IMR-90 (cell line): Measurements from ENCODE around the gene NDUFB7. TPM values are rescaled to one million over a fixed set of nuclear protein-coding genes. Genes with fewer than 3 reads are reported as not detected.

Experiments used
- ATAC-seq: fragments of 200-7000 bp; cut with Tn5 transposase; 2 replicates; pipeline ENCODE4 v1.9.1; 2020; ENCODE audit warnings: low read depth, mild to moderate bottlenecking, moderate library complexity
- BruUV-seq: library from RNA; stranded (reverse); fragments of 400-500 nt; replicated peaks from 2 replicates; lab custom pipeline; 2021; lab: Mats Ljungman, UMichigan
- CTCF ChIA-PET: fragments of 300-600 bp; formaldehyde crosslinking; extraction: SDS; loops from one replicate; lab custom pipeline; 2021; ENCODE audit warnings: antibody characterized with exemption; lab: Yijun Ruan, JAX
- POLR2A ChIA-PET: fragments of 300-600 bp; sonication (Branson Sonifier 250); formaldehyde crosslinking; loops from one replicate; lab custom pipeline; 2022; ENCODE audit warnings: antibody characterized with exemption; ENCODE audit not compliant: unreplicated experiment; lab: Charles Lee
- DNase-seq: peaks from one replicate; pipeline ENCODE4 v3.0.0; 2013
- H2AFZ ChIP-seq: replicated peaks from 2 replicates; pipeline ENCODE3; 2013; ENCODE audit warnings: low read length, mild to moderate bottlenecking; ENCODE audit not compliant: poor library complexity
- H2AK5ac ChIP-seq: 2 replicates; pipeline ENCODE4 v1.6.1; 2013; ENCODE audit warnings: low read depth, low read length, inconsistent platforms
- H2AK9ac ChIP-seq: replicated peaks from 2 replicates; pipeline ENCODE3; 2013; ENCODE audit warnings: mild to moderate bottlenecking, low read depth, low read length, moderate library complexity; ENCODE audit not compliant: poor library complexity
- H2BK120ac ChIP-seq: 2 replicates; pipeline ENCODE4 v1.6.1; 2013; ENCODE audit warnings: low read depth, low read length, inconsistent platforms
- H2BK15ac ChIP-seq: 3 replicates; pipeline ENCODE4 v1.6.1; 2013; ENCODE audit warnings: low read depth, low read length, inconsistent platforms
- H2BK20ac ChIP-seq: 2 replicates; pipeline ENCODE4 v1.6.1; 2013; ENCODE audit warnings: low read depth, mild to moderate bottlenecking, inconsistent platforms, low read length, moderate library complexity
- H2BK5ac ChIP-seq: 2 replicates; pipeline ENCODE4 v1.6.1; 2013; ENCODE audit warnings: mild to moderate bottlenecking, low read depth, low read length, inconsistent platforms; ENCODE audit not compliant: poor library complexity, severe bottlenecking
- H3K14ac ChIP-seq: replicated peaks from 2 replicates; pipeline ENCODE4 v1.6.1; 2013; ENCODE audit warnings: low read depth, low read length, inconsistent platforms
- H3K18ac ChIP-seq: 2 replicates; pipeline ENCODE4 v1.6.1; 2013; ENCODE audit warnings: low read depth, low read length, control low read depth
- H3K23ac ChIP-seq: 2 replicates; pipeline ENCODE4 v1.6.1; 2013; ENCODE audit warnings: low read depth, low read length, inconsistent platforms
- H3K27ac ChIP-seq: 2 replicates; pipeline ENCODE4 v1.5.1; 2013; ENCODE audit warnings: mild to moderate bottlenecking, control low read depth, low read length; ENCODE audit not compliant: insufficient read depth
- H3K27me3 ChIP-seq: 2 replicates; pipeline ENCODE4 v1.6.1; 2013; ENCODE audit warnings: low read length; ENCODE audit not compliant: control insufficient read depth, insufficient read depth
- H3K36me3 ChIP-seq: 2 replicates; pipeline ENCODE4 v1.6.1; 2013; ENCODE audit warnings: low read length, mixed read lengths; ENCODE audit not compliant: control insufficient read depth, insufficient read depth
- H3K4ac ChIP-seq: 2 replicates; pipeline ENCODE4 v1.6.1; 2013; ENCODE audit warnings: low read depth, low read length, inconsistent platforms
- H3K4me1 ChIP-seq: 2 replicates; pipeline ENCODE4 v1.6.1; 2013; ENCODE audit warnings: low read length, mixed read lengths; ENCODE audit not compliant: control insufficient read depth, insufficient read depth
- H3K4me2 ChIP-seq: 2 replicates; pipeline ENCODE4 v1.6.1; 2013; ENCODE audit warnings: low read depth, mild to moderate bottlenecking, control low read depth, low read length, moderate library complexity
- H3K4me3 ChIP-seq: 2 replicates; pipeline ENCODE4 v1.5.1; 2013; ENCODE audit warnings: low read depth, mild to moderate bottlenecking, control low read depth, low read length, moderate library complexity; ENCODE audit not compliant: insufficient read depth
- H3K56ac ChIP-seq: 2 replicates; pipeline ENCODE4 v1.6.1; 2013; ENCODE audit warnings: low read length, inconsistent platforms; ENCODE audit not compliant: insufficient read depth; ENCODE audit errors: extremely low read depth
- H3K79me1 ChIP-seq, 2 experiments: 2 replicates each; pipeline ENCODE4 v1.6.1; 2013; ENCODE audit warnings: low read length in 2 of 2, inconsistent platforms in 1 of 2, low read depth in 1 of 2
- H3K9ac ChIP-seq: 2 replicates; pipeline ENCODE4 v1.6.1; 2013; ENCODE audit warnings: low read depth, low read length, control low read depth
- H3K9me1 ChIP-seq: 2 replicates; pipeline ENCODE4 v1.6.1; 2013; ENCODE audit warnings: low read length, inconsistent platforms; ENCODE audit not compliant: insufficient read depth
- H3K9me3 ChIP-seq: 2 replicates; pipeline ENCODE4 v1.6.1; 2013; ENCODE audit warnings: low read length; ENCODE audit not compliant: control insufficient read depth, insufficient read depth
- H4K20me1 ChIP-seq: 2 replicates; pipeline ENCODE4 v1.6.1; 2013; ENCODE audit warnings: low read length, inconsistent platforms; ENCODE audit not compliant: insufficient read depth
- H4K5ac ChIP-seq: 2 replicates; pipeline ENCODE4 v1.6.1; 2013; ENCODE audit warnings: mild to moderate bottlenecking, low read depth, low read length, control low read depth
- H4K8ac ChIP-seq, 2 experiments: 2 replicates each; pipeline ENCODE4 v1.6.1; 2013; ENCODE audit warnings: low read depth in 2 of 2, low read length in 2 of 2, control low read depth in 1 of 2, inconsistent platforms in 1 of 2
- H4K91ac ChIP-seq: 2 replicates; pipeline ENCODE4 v1.6.1; 2013; ENCODE audit warnings: low read depth, low read length, inconsistent platforms; ENCODE audit not compliant: insufficient read depth
- BHLHE40 ChIP-seq: fragments of 150-350 bp; IDR thresholded peaks from 2 replicates; pipeline ENCODE4 v1.6.1; 2016; ENCODE audit warnings: mild to moderate bottlenecking, low read depth, low read length
- CEBPB ChIP-seq: IDR thresholded peaks from 2 replicates; pipeline ENCODE4 v1.6.1; 2012; ENCODE audit warnings: low read depth, low read length, improper control_type of control experiment
- CHD1 ChIP-seq: IDR thresholded peaks from 2 replicates; pipeline ENCODE4 v1.6.1; 2012; ENCODE audit warnings: low read depth, low read length, improper control_type of control experiment
- ELK1 ChIP-seq: fragments of 150-350 bp; IDR thresholded peaks from 2 replicates; pipeline ENCODE4 v1.6.1; 2016; ENCODE audit warnings: low read depth, mild to moderate bottlenecking, low read length, moderate library complexity, borderline replicate concordance
- FOS ChIP-seq: fragments of 150-350 bp; IDR thresholded peaks from 2 replicates; pipeline ENCODE4 v1.6.1; 2016; ENCODE audit warnings: low read depth, low read length
- MAFK ChIP-seq: IDR thresholded peaks from 2 replicates; pipeline ENCODE4 v1.6.1; 2012; ENCODE audit warnings: low read depth, low read length, improper control_type of control experiment
- MAZ ChIP-seq: IDR thresholded peaks from 2 replicates; pipeline ENCODE4 v1.6.1; 2012; ENCODE audit warnings: low read depth, mild to moderate bottlenecking, low read length, improper control_type of control experiment, moderate library complexity, borderline replicate concordance
- NFE2L2 ChIP-seq: fragments of 150-350 bp; IDR thresholded peaks from 2 replicates; pipeline ENCODE4 v1.6.1; 2016; ENCODE audit warnings: low read depth, mild to moderate bottlenecking, low read length
- POLR2A ChIP-seq: IDR thresholded peaks from 2 replicates; pipeline ENCODE4 v1.6.1; 2012; ENCODE audit warnings: mild to moderate bottlenecking, low read depth, low read length
- RAD21 ChIP-seq: IDR thresholded peaks from 2 replicates; pipeline ENCODE4 v1.6.1; 2012; ENCODE audit warnings: low read length, improper control_type of control experiment
- RCOR1 ChIP-seq: IDR thresholded peaks from 2 replicates; pipeline ENCODE4 v1.6.1; 2012; ENCODE audit warnings: mild to moderate bottlenecking, low read length, improper control_type of control experiment; ENCODE audit not compliant: insufficient replicate concordance
- RFX5 ChIP-seq: IDR thresholded peaks from 2 replicates; pipeline ENCODE4 v1.8.0; 2012; ENCODE audit warnings: low read depth, mild to moderate bottlenecking, low read length, moderate library complexity
- SMC3 ChIP-seq: fragments of 150-350 bp; IDR thresholded peaks from 2 replicates; pipeline ENCODE4 v1.6.1; 2016; ENCODE audit warnings: low read depth, mild to moderate bottlenecking, antibody characterized with exemption, low read length, moderate library complexity
- WGBS, 2 experiments: methylation state at CpG; one replicate each; pipeline versions ENCODE4 v1.1.5 to v1.1.7; 2013; ENCODE audit warnings: missing lambda C conversion rate in 2 of 2; ENCODE audit not compliant: insufficient read length in 1 of 2; ENCODE audit errors: extremely low coverage in 2 of 2; 5-methylcytosine and 5-hydroxymethylcytosine counted together
- dilution Hi-C: fragments of 300-500 bp; cut with HindIII; formaldehyde crosslinking; loops from one replicate; pipeline ENCODE4 v1.14.3; 2018; ENCODE audit warnings: low sequenced_read_pairs; ENCODE audit not compliant: unreplicated experiment
- in situ Hi-C: fragments of 300-500 bp; cut with MboI; formaldehyde crosslinking; loops from 3 replicates; pipeline ENCODE4 v1.14.3; 2019; ENCODE audit warnings: low sequenced_read_pairs, inconsistent platforms, mixed read lengths
- intact Hi-C: fragments of 100-400 bp; cut with micrococcal nuclease; formaldehyde crosslinking; loops from 2 replicates; pipeline ENCODE4 v1.10.0; 2022
- polyA plus RNA-seq, 3 experiments: library from polyadenylated mRNA; depleted of rRNA; stranded (reverse); fragments of >200 nt; gene quantifications; 2 replicates each; pipeline ENCODE4 v1.2.3, GENCODE V29; 2012; ENCODE audit warnings: low replicate concordance in 1 of 3
- total RNA-seq: library from RNA; depleted of rRNA; stranded (reverse); fragments of >200 nt; gene quantifications from 2 replicates; pipeline ENCODE4 v1.2.3, GENCODE V29; 2012
- TF ChIP-seq, protein P1 (sequence below): fragments of 150-350 bp; IDR thresholded peaks from 2 replicates; pipeline ENCODE4 v1.6.1; 2017; ENCODE audit warnings: mild to moderate bottlenecking, antibody characterized with exemption, low read length, low read depth

The NDUFB7 gene
- total and polyA plus RNA-seq, 2 of the 4 experiments (the other 2 are of a cell fraction) = 436 to 523 TPM

GRCh38 chr19:14536926-14537692 lies 34.8 kb downstream of the NDUFB7 start (continued):
- no peak for TF ChIP-seq FOS

DNA sequence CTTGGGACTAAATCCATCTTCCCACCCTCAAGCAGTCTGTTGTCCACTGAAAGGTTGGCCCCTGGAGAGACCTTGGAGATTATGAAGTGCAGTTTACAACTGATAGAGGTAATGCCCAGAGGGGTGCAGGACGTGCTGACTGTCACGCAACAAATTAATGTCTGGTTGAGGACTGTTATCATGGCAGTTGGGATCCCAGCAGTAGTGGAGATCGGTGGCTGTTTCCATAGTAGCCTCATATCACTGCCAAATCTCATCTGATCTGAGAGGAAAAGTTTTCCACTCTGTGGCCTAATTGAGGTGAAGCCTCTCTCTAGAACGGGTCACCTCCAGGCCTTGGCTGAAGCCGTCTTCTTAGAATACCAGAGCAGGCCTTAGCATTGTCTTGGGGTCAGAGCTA lies 38.4 kb downstream of the NDUFB7 start:
- H3K9ac ChIP-seq = no peak overlapping the region
- H4K5ac ChIP-seq = no peak overlapping the region
- H3K9me1 ChIP-seq = peaks cover 9% of the 10 kb centered on the region; the same call in 1 of the 2 replicates
- no peak overlapping the region for H3K27ac ChIP-seq
- no peak overlapping the region for H3K23ac ChIP-seq
- ATAC-seq = no peak
- H2BK120ac ChIP-seq = no peak overlapping the region
- H3K4ac ChIP-seq = no peak overlapping the region
- H3K4me2 ChIP-seq = no peak overlapping the region
- H2AK5ac ChIP-seq = no peak overlapping the region
- no peak for DNase-seq
- no peak overlapping the region for H2AFZ ChIP-seq
- POLR2A ChIA-PET = no interaction called here
- H3K56ac ChIP-seq = no peak overlapping the region
- H3K27me3 ChIP-seq = no peaks in the 10 kb centered on the region
- no TSS peak for BruUV-seq
- peaks cover 3% of the 10 kb centered on the region; the same call in 1 of the 2 replicates for H4K20me1 ChIP-seq
- H3K4me3 ChIP-seq = no peak overlapping the region
- no peaks in the 10 kb centered on the region for H3K9me3 ChIP-seq
- WGBS, 2 experiments = no CpG with 5 or more reads among the region's 5 CpGs
- no peak overlapping the region for H4K91ac ChIP-seq
- no peaks in the 10 kb centered on the region for H3K4me1 ChIP-seq
- TF ChIP-seq CEBPB (no peak), MAFK (no peak), RFX5 (no peak), POLR2A (no peak), RAD21 (no peak), SMC3 (no peak), NFE2L2 (no peak), RCOR1 (no peak), BHLHE40 (no peak), MAZ (no peak), ELK1 (no peak), CHD1 (no peak), FOS (no peak)
- TF ChIP-seq, protein P1, sequence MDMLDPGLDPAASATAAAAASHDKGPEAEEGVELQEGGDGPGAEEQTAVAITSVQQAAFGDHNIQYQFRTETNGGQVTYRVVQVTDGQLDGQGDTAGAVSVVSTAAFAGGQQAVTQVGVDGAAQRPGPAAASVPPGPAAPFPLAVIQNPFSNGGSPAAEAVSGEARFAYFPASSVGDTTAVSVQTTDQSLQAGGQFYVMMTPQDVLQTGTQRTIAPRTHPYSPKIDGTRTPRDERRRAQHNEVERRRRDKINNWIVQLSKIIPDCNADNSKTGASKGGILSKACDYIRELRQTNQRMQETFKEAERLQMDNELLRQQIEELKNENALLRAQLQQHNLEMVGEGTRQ = no peak
- CTCF ChIA-PET = no interaction called here
- H2AK9ac ChIP-seq = no peak overlapping the region
- no peak overlapping the region for H2BK15ac ChIP-seq
- H3K79me1 ChIP-seq = peaks cover 30 to 69% of the 10 kb centered on the region in 2 experiments
- no peak overlapping the region for H3K14ac ChIP-seq
- dilution Hi-C loops = no loop called here
- intact Hi-C loops = no loop called here
- H2BK5ac ChIP-seq = no peak overlapping the region
- no peak overlapping the region for H4K8ac ChIP-seq
- H3K36me3 ChIP-seq = no peaks in the 10 kb centered on the region
- no peak overlapping the region for H2BK20ac ChIP-seq
- no peak overlapping the region for H3K18ac ChIP-seq
- in situ Hi-C loops = no loop called here
